Stimulated activated CD4-positive, alpha-beta T cell treated with anti-CD3 and anti-CD28 coated beads, Interleukin-2, amount 100 ng/mL, for 48 hours (primary cell): Measurements from ENCODE around the gene MARVELD2.
"Not testable (repeated sequence)": the region's sequence is repeated elsewhere in the genome, so short reads cannot be mapped to it uniquely, and the experiment has no call there.

Experiments used
- DNase-seq, 2 donors: peaks; one replicate each; pipeline ENCODE4 v3.0.0-alpha.2; 2020

MARVELD2 gene

DNA sequence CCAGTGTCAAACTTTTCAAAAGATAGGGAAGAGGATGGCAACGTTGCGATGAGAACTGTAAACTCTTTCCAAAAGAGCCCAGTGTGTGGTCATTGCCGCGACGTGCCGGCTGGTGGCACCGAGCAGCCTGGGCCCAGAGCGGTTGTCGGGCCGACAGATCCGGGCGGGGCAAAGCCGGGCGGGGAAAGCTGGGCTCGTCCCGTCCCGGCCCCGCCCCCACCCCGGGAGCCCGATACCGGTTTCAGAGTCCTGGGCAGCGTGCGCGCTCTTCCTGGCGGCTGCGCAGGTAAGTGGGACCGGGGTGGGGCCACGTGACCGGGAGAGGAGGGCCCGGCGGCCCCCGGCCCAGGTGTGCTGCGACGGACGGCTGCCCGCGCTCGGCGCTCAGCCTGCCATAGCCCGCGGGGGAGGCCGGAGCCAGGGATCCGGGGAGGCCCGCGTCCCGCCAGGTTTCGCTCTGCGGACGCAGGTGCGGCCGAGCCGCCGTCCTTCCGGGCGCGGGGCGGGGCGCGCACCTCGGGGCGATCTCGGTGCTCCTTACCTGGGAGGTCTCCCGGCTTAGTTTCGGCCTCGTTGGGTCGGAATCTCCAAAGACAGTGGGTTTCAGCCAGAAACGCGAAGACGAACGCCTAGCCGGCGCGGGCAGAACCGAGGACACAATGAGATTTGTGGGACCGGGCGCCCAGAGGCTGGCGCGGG lies at the start of gene MARVELD2:
Gene MARVELD2 (plus strand): TSS at position 232 of the 699 bp plus-strand sequence. CDS start 4,270 bp downstream, outside the sequence.
- peak; percentile 7 to 17 for DNase-seq

- DNase-seq, result no peak
These were observed 47.1 kb upstream of the MARVELD2 start for GRCh38 chr5:69367697-69368279.

- DNase-seq, result peak in 1 of 2 donors; percentile 12
These were observed 46.2 kb upstream of the MARVELD2 start for GRCh38 chr5:69368458-69369339.

- peak; percentile 82 to 84 for DNase-seq
These were observed 45.4 kb upstream of the MARVELD2 start, which contains the start of the genes AK6, RAD17 and TAF9 for GRCh38 chr5:69369340-69370121. TSS of gene AK6 (minus strand) at chr5:69369520. CDS start at chr5:69369490, 30 bp downstream. TSS of gene RAD17 (plus strand) at chr5:69369818. CDS start at chr5:69372209, 2,391 bp downstream. TSS of gene TAF9 (minus strand) at chr5:69369520. CDS start at chr5:69365737, 3,783 bp downstream.

GRCh38 chr5:69370335-69370734 lies 44.6 kb upstream of the MARVELD2 start:
- not testable (repeated sequence) for DNase-seq

- DNase-seq, result no peak
These were observed 42.5 kb upstream of the MARVELD2 start for GRCh38 chr5:69372394-69372793.

DNA sequence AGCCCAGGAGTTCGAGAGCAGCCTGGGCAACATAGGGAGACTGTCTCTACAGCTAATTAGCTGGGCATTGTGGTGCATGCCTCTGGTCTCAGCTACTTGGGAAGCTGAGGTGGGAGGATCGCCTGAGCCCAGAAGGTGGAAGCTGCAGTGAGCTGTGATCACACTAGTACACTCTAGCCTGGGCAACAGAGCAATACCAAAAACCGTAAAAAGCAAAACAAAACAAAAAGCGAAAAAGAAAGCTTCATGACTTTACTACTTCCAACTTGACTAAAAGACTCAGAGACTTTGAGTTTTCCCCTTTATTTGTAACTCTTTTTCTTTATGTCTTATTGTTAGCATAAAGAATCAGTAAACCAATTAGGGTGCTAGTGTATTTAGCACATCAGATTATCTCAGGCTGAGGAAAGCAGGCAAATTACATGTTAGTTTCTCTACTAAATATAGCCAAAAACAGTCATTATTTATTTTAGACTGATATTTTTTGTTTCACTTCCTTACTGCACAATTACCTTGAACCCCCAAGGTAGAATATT lies 39.9 kb upstream of the MARVELD2 start:
- no peak for DNase-seq

GRCh38 chr5:69378376-69378775 lies 36.5 kb upstream of the MARVELD2 start:
- DNase-seq, result no peak

DNA sequence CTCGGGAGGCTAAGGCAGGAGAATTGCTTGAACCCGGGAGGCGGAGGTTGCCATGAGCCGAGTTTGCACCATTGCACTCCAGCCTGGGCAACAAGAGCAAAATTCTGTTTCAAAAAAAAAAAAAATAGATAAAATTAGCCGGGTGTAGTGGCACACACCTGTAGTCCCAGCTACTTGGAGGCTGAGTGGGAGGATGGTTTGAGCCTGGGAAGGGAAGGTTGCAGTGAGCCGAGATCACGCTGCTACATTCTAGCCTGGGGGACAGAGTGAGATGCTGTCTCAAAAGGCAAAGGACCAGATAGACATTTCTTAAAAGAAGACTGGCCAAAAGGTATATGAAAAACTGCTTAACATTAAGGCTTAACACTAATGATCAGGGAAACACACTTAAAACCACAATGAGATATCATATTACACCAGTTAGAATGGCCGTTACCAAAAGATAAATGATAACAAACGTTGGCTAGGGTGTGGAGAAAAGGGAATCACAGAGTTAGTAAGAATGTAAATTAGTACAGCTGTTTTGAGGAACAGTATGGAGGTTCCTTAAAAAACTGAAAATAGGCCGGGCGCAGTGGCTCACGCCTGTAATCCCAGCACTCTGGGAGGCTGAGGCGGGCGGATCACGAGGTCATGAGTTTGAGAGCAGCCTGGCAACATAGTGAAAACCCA lies 10.1 kb upstream of the MARVELD2 start:
- DNase-seq, result no peak

DNA sequence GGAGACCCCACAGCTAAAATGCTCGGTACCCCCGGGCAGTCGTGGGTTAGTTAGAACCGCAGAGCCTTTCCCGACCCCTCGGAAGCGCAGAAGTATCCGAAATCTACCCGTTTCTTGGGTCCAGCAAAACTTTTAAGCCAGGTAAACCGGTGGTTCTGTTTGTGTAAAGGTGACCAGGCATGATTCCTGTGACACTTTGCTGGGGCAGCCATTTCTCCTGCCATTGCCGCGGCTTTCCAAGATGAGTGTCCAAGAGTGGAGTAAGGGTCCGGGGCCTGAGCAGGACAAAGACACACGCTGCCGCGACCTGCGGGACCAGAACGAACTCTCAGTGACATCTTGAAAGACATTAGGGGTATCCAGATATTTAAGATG lies 655 bp downstream of the MARVELD2 start:
- DNase-seq, result no peak

GRCh38 chr5:69416180-69416579 lies 1.3 kb downstream of the MARVELD2 start:
- no peak for DNase-seq

DNA sequence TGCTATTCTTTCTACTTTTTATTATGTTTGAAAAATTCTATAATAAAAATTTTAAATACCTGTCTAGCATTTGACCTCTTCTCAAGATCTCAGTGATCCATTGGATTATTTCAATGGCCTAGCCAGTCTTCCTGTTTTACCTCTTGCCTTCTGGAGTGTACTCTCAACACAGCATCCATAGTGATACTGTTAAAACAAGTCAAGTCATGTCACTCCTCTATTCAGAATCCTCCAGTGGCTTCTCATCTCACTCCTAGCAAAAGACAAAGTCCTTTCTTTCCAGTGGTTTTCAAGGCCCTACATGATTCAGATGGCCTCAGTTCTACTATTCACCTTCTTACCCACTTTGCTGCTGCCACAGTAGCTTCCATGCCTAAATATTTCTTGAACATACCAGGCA lies 1.8 kb downstream of the MARVELD2 start:
- DNase-seq, result no peak

DNA sequence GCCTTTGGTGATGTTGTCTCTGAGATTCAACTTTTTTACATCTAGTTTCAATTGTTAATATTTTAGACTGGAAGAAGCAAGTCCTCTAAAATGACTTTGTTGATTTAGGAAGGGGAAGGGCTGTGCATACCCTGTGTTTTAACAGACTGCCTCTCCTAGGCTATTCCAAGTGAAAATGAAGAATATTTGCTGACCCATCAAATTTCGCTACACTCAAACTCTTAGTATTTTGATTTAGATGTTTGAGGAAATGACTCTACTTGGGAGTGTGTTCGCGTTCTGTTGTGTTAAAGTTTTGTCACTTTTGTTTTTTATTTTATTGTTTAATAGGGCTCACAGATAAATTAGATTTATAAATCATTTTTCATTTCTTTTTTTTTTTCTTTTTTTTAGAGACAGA lies 3.6 kb downstream of the MARVELD2 start:
- DNase-seq, result no peak

GRCh38 chr5:69431424-69432303 lies 16.7 kb downstream of the MARVELD2 start:
- DNase-seq, result no peak

DNA sequence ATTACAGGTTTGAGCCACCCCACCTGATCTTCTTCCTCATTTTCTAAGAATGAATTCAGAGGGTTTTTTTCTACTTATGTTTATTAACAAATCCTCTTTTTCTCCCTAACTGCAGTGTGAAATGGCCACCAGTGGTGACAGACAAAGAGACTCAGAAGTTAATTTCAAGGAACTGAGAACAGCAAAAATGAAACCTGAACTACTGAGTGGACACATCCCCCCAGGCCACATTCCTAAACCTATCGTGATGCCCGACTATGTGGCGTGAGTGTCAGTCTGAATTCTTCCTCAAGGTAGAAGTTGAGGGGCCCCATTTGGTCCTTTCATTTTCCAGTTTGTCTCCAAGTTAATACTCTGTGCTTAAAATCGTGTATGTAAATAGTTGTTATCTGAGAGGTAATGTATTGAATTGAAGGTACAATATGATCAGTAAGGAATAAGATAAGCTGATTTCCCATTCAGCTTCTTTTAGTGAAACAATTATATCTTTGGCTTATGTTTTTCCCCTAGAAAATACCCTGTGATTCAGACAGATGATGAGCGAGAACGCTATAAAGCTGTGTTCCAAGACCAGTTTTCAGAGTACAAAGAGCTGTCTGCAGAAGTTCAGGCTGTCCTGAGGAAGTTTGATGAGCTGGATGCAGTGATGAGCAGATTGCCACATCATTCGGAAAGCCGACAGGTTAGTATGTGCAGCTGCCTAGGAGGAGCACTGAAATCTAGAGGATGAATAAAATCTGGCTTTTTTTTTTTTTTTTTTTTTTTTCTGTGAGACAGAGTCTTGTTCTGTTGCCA lies 17.7 kb downstream of the MARVELD2 start:
- no peak for DNase-seq

- not testable (repeated sequence) for DNase-seq
These were observed 20.5 kb downstream of the MARVELD2 start for GRCh38 chr5:69435276-69435884.

DNA sequence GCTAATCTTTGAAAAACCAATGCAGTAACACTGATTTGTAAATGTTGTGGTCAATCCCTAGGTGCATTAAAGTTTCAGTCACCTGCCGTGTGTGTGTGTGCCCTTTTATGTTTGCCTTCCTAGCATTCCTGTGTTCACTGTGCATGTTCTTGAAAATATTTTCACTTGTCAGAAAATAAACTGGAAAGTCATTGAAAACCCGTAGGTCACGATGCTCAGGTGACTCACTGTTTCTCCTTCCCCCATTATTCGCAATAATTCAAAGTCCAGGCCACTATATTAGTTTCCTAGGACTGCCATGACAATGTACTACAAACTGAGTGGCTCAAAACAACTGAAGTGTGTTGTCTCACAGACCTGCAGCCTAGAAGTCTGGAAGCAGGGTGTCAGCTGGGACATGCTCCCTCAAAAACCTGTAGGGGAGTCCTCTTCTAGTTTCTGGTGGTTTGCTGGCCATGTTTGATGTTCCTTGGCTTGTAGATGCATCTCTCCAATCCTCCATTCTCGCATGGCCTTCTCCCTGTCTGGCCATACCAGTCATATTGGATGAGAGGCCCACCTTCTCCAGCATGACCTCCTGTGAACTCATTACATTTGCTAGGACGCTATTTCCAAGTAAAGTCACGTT lies 29.3 kb downstream of the MARVELD2 start:
- no peak for DNase-seq

DNA sequence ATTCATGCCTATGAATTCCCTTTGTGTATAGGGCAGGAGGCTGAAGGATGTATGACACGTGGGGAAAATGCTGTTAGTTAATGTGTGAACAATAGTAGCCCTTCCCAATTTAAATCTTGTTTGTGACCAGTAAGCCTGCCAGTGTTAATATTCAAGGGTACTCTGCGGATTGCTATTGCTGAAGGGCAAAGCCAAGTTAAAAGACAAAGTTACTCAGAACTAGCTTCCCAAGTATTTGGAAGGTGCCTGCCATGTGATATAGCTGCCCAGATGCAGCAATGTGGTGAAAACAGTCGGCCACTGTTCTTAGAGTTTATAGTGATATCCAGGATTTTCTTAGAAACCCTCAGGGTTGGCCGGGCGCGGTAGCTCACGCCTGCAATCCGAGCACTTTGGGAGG lies 34.6 kb downstream of the MARVELD2 start:
- DNase-seq, result no peak

- no peak for DNase-seq
These were observed 35.2 kb downstream of the MARVELD2 start for GRCh38 chr5:69450116-69450515.
